H1 (cell line): Measurements from ENCODE around the gene TAOK1. TPM values are rescaled to one million over a fixed set of nuclear protein-coding genes. Genes with fewer than 3 reads are reported as not detected.

Experiments
- ATF2 ChIP-seq: IDR thresholded peaks from 2 replicates; pipeline ENCODE4 v1.6.1; 2012; ENCODE audit warnings: low read length, inconsistent platforms
- ATF3 ChIP-seq: IDR thresholded peaks from 2 replicates; pipeline ENCODE4 v1.6.1; 2011; ENCODE audit warnings: low read depth, mild to moderate bottlenecking, low read length; ENCODE audit not compliant: insufficient read depth
- CBX8 ChIP-seq: fragments of 300-800, 300-1000 bp; sonication (generic); IDR thresholded peaks from 2 replicates; pipeline ENCODE4 v1.7.1; 2016; ENCODE audit warnings: low read depth, low read length, borderline replicate concordance
- CEBPB ChIP-seq: IDR thresholded peaks from 2 replicates; pipeline ENCODE4 v1.6.1; 2012; ENCODE audit warnings: low read depth, low read length
- CTCF ChIP-seq, 3 experiments: IDR thresholded peaks; 1 replicate in 2 of 3; 2 replicates in 1 of 3; pipeline versions ENCODE4 v1.5.1 to v1.6.1; 2011; ENCODE audit warnings: low read length in 3 of 3, mild to moderate bottlenecking in 3 of 3, inconsistent platforms in 2 of 3, low read depth in 1 of 3, moderate library complexity in 1 of 3; ENCODE audit not compliant: insufficient read depth in 1 of 3; ENCODE audit errors: control extremely low read depth in 1 of 3
- E2F6 ChIP-seq: IDR thresholded peaks from 2 replicates; pipeline ENCODE4 v1.6.1; 2012; ENCODE audit warnings: inconsistent platforms
- EGR1 ChIP-seq: IDR thresholded peaks from 2 replicates; pipeline ENCODE4 v1.6.1; 2011; ENCODE audit warnings: low read depth, low read length, borderline replicate concordance
- RAD21 ChIP-seq, 2 experiments: IDR thresholded peaks in 1 of 2; conservative IDR thresholded peaks in 1 of 2; 2 replicates each; pipeline ENCODE4 v1.6.1; 2011; ENCODE audit warnings: low read depth in 2 of 2, low read length in 2 of 2, improper control_type of control experiment in 1 of 2, inconsistent platforms in 1 of 2, mild to moderate bottlenecking in 1 of 2, moderate library complexity in 1 of 2
- RXRA ChIP-seq: IDR thresholded peaks from 2 replicates; pipeline ENCODE4 v1.6.1; 2011; ENCODE audit warnings: low read depth, mild to moderate bottlenecking, low read length, moderate library complexity; ENCODE audit not compliant: insufficient read depth
- SIN3A ChIP-seq, 2 experiments: IDR thresholded peaks in 1 of 2; conservative IDR thresholded peaks in 1 of 2; 2 replicates each; pipeline ENCODE4 v1.6.1; 2011 to 2012; ENCODE audit warnings: low read length in 2 of 2, improper control_type of control experiment in 1 of 2, low read depth in 1 of 2, mild to moderate bottlenecking in 1 of 2
- polyA plus RNA-seq, 7 experiments: library from polyadenylated mRNA; depleted of rRNA in 3 of 7; stranded (reverse) in 5 of 7; unstranded in 2 of 7; fragments of >200 nt in 5 of 7; fragments of 200-250 nt in 2 of 7; gene quantifications; 1 replicate in 5 of 7; 2 replicates in 1 of 7; 4 replicates in 1 of 7; pipeline versions ENCODE4 v1.2.1 to v1.2.3, GENCODE V29; 2011 to 2013; ENCODE audit warnings: missing spikeins in 2 of 7, mixed read lengths in 2 of 7
- total RNA-seq: library from RNA; stranded (reverse); fragmentation: NEBNext Ultra II Directional; extraction: Animal tissue kit (Norgen Biotek cat#: 25700); gene quantifications from 2 replicates; pipeline ENCODE4 v1.2.1, GENCODE V29; 2021

The TAOK1 gene
- total and polyA plus RNA-seq, 2 of the 8 experiments (the other 6 are each of a cell fraction or from before 2014, with no cell fraction given) = 12.2 to 90.6 TPM

GRCh38 chr17:29591737-29592608 is 201.8 kb downstream of the TAOK1 start (continued):
- TF ChIP-seq ATF2 (no peak), ATF3 (no peak), SIN3A (conservative IDR thresholded peaks at IDR 0.05 in 1 of 2, IDR thresholded peaks at IDR 0.05 in 1 of 2; ENCODE audit: low read depth in 1 of 2, low read length in 2 of 2) (peak; percentile 62 to 92; a peak in 2 of 4 replicates), RXRA (no peak), E2F6 (peak; percentile 33; the same call in 1 of the 2 replicates), CTCF (IDR thresholded peaks at IDR 0.05; ENCODE audit: control extremely low read depth in 1 of 3, insufficient read depth in 1 of 3, low read depth in 1 of 3, low read length in 3 of 3) (peak; percentile 89 to 96 (median 94)), EGR1 (peak; percentile 58), RAD21 (IDR thresholded peaks at IDR 0.05 in 1 of 2, conservative IDR thresholded peaks at IDR 0.05 in 1 of 2; ENCODE audit: low read depth in 2 of 2, low read length in 2 of 2) (peak; percentile 87 to 92), CEBPB (no peak), CBX8 (no peak)
